ENCODE data around the gene POU2F2.

GRCh38 chr19:42175952-42176648 is 43.9 kb upstream of the POU2F2 start:
- TF ChIP-seq CTCF (IDR thresholded peaks at IDR 0.05): no peak
- TF ChIP-seq POLR2AphosphoS5 (IDR thresholded peaks at IDR 0.05): no peak
- TF ChIP-seq POLR2A (IDR thresholded peaks at IDR 0.05): no peak
- no peak for TF ChIP-seq EP300 (IDR thresholded peaks at IDR 0.05)

Measured in suprapubic skin (tissue), 4 donors.